Mesothelial cell of epicardium (in vitro differentiated cells): Measurements from ENCODE around the gene ASB10. TPM values are rescaled to one million over a fixed set of nuclear protein-coding genes. Genes with fewer than 3 reads are reported as not detected.
A peak's percentile ranks its signal among the peaks of the same experiment; 100 is the strongest.

Experiments
- DNase-seq, 2 experiments: peaks; one replicate each; pipeline ENCODE4 v3.0.0; 2021; ENCODE audit warnings: low spot score in 2 of 2; ENCODE audit not compliant: unreplicated experiment in 2 of 2
- H3K27ac Mint-ChIP-seq: 2 replicates; pipeline ENCODE4 v1.8.0; 2021; ENCODE audit warnings: mixed read lengths
- H3K27me3 Mint-ChIP-seq: 2 replicates; pipeline ENCODE4 v1.8.0; 2021; ENCODE audit warnings: low read depth, mixed read lengths
- H3K36me3 Mint-ChIP-seq: 2 replicates; pipeline ENCODE4 v1.8.0; 2021; ENCODE audit warnings: mixed read lengths
- H3K4me1 Mint-ChIP-seq: 2 replicates; pipeline ENCODE4 v1.8.0; 2021; ENCODE audit warnings: mixed read lengths
- H3K4me3 Mint-ChIP-seq: 2 replicates; pipeline ENCODE4 v1.8.0; 2021; ENCODE audit warnings: mild to moderate bottlenecking, moderate library complexity, mixed read lengths
- H3K9me3 Mint-ChIP-seq: 2 replicates; pipeline ENCODE4 v1.8.0; 2021; ENCODE audit warnings: mixed read lengths
- total RNA-seq: library from RNA; stranded (reverse); gene quantifications from 3 replicates; pipeline ENCODE4 v1.2.1, GENCODE V29; 2021
- TF ChIP-seq, protein P1 (sequence below): fragments of 200-600 bp; sonication (generic); IDR thresholded peaks from one replicate; pipeline ENCODE4 v1.5.0; 2021; ENCODE audit warnings: antibody characterized with exemption; ENCODE audit not compliant: unreplicated experiment

ASB10 gene
- total RNA-seq, 1 donor from 2014 or later = not detected

GRCh38 chr7:151129117-151129959, 57.7 kb downstream of the ASB10 start:
- peaks cover 10% of the 10 kb centered on the region for H3K4me1 Mint-ChIP-seq
- no peak for DNase-seq
- peaks cover 26% of the 10 kb centered on the region for H3K36me3 Mint-ChIP-seq
- H3K4me3 Mint-ChIP-seq = no peak overlapping the region
- H3K27ac Mint-ChIP-seq = no peak overlapping the region
- no peaks in the 10 kb centered on the region for H3K9me3 Mint-ChIP-seq
- peaks cover 2% of the 10 kb centered on the region for H3K27me3 Mint-ChIP-seq
- TF ChIP-seq, protein P1, sequence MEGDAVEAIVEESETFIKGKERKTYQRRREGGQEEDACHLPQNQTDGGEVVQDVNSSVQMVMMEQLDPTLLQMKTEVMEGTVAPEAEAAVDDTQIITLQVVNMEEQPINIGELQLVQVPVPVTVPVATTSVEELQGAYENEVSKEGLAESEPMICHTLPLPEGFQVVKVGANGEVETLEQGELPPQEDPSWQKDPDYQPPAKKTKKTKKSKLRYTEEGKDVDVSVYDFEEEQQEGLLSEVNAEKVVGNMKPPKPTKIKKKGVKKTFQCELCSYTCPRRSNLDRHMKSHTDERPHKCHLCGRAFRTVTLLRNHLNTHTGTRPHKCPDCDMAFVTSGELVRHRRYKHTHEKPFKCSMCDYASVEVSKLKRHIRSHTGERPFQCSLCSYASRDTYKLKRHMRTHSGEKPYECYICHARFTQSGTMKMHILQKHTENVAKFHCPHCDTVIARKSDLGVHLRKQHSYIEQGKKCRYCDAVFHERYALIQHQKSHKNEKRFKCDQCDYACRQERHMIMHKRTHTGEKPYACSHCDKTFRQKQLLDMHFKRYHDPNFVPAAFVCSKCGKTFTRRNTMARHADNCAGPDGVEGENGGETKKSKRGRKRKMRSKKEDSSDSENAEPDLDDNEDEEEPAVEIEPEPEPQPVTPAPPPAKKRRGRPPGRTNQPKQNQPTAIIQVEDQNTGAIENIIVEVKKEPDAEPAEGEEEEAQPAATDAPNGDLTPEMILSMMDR = no peak

DNA sequence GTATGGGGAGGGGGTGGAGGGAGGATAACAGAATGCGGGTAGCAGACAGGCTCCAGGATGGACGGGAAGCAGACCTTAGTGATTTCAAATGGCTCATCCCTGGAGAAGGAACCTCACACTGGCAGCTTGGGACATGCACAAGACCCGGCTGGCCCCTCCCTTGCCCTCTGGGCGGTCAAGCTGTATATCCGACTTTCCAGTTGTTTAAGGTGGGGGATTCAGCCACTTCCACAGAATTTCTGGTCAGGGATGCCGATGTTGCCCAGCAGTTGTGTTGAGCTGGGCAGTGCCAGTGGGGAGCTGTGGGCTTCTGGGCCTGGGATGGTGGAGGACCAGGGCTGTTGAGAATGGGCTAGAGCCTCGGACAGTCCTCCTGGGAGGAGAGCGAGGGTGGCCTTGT, 58.3 kb downstream of the ASB10 start:
- no peaks in the 10 kb centered on the region for H3K9me3 Mint-ChIP-seq
- no peak overlapping the region for H3K4me3 Mint-ChIP-seq
- H3K36me3 Mint-ChIP-seq = peaks cover 32% of the 10 kb centered on the region
- peaks cover 15% of the 10 kb centered on the region for H3K4me1 Mint-ChIP-seq
- no peak for DNase-seq
- H3K27me3 Mint-ChIP-seq = peaks cover 2% of the 10 kb centered on the region
- no peak overlapping the region for H3K27ac Mint-ChIP-seq
- TF ChIP-seq, protein P1 = no peak

DNA sequence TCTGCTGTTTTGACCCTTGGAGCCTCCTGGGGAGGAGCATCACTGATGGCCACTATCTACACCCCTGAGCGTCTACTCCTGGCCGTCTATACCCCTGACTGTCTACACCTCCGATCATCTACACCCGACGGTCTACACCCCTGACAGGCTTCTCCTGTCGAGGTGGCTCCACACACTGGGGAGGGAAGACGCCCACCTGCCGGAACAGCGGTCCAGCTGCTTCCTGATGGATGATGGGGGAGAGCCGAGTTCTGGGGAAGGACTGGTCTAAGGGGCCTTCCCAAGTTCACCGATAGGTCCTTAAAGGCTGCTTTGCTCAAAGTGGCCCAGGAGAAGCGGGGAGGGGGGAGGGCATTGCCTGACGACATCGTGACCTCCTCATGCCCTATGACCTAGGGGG, 58.9 kb downstream of the ASB10 start:
- DNase-seq = no peak
- no peaks in the 10 kb centered on the region for H3K9me3 Mint-ChIP-seq
- TF ChIP-seq, protein P1 = no peak
- H3K4me1 Mint-ChIP-seq = peaks cover 17% of the 10 kb centered on the region
- H3K36me3 Mint-ChIP-seq = peaks cover 35% of the 10 kb centered on the region
- no peak overlapping the region for H3K27ac Mint-ChIP-seq
- no peak overlapping the region for H3K4me3 Mint-ChIP-seq
- H3K27me3 Mint-ChIP-seq = peaks cover 2% of the 10 kb centered on the region

GRCh38 chr7:151126491-151127137, 60.4 kb downstream of the ASB10 start:
- TF ChIP-seq, protein P1 = no peak
- Mint-ChIP-seq H3K27me3 (peaks cover 2% of the 10 kb centered on the region), H3K36me3 (peaks cover 28% of the 10 kb centered on the region), H3K9me3 (no peaks in the 10 kb centered on the region), H3K27ac (no peak overlapping the region), H3K4me3 (peak overlapping the region; percentile 30), H3K4me1 (peaks cover 17% of the 10 kb centered on the region)
- DNase-seq = no peak

DNA sequence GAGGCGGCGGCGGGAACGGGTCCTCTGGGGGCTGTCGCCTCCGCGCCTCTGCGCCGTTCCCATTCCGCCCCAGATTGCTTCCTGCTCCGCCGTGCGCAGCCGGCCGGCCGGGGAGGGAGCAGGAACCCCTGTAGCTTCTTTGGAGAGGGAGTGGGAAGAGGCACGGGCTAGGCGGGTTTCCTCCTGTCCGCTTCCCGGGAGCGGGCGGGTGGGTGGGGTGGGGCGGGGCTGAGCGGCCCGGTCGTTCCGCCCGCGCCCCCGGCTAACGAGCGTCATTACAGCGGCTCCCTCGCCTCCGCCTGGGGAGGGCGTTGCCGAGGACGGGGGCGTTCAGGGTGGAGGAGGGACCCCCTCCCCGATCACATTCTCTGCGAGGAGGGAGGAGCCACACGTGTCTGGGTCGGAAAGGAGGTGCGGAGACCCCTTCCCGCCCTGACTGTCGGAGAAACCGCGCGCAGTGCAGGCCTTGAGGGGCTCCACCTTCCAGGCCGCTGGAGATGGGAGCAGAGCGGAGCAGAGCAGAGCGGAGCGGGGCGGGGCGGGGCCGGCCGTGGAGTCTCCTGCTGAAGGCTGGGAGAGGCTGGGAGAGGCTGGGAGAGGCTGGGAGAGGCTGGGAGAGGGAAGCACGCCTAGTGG, 61.1 kb downstream of the ASB10 start:
- Mint-ChIP-seq H3K4me1 (peaks cover 17% of the 10 kb centered on the region), H3K36me3 (peaks cover 30% of the 10 kb centered on the region), H3K9me3 (no peaks in the 10 kb centered on the region), H3K4me3 (peak overlapping the region; percentile 61), H3K27ac (peak overlapping the region; percentile 43), H3K27me3 (peaks cover 2% of the 10 kb centered on the region)
- TF ChIP-seq, protein P1 = no peak
- no peak for DNase-seq

Other genes with a start within 250 kb of the ASB10 start
- gene KCNH2, start 208.9 kb downstream of the ASB10 start, total RNA-seq = 11.2 to 12.3 TPM (median 11.7 TPM) in 3 replicates
- gene NOS3, start 196.2 kb downstream of the ASB10 start, total RNA-seq = 6.0 to 7.8 TPM (median 6.6 TPM) in 3 replicates
- gene ATG9B, start 162.8 kb downstream of the ASB10 start, total RNA-seq = 10.6 to 14.0 TPM (median 11.8 TPM) in 3 replicates
- gene ABCB8, start 158.8 kb downstream of the ASB10 start, total RNA-seq = 39.8 to 48.0 TPM (median 40.7 TPM) in 3 replicates
- gene ASIC3, start 138.7 kb downstream of the ASB10 start, total RNA-seq = 6.1 to 7.9 TPM (median 7.2 TPM) in 3 replicates
- gene CDK5, start 129.4 kb downstream of the ASB10 start, total RNA-seq = 17.0 to 17.5 TPM (median 17.4 TPM) in 3 replicates
- gene SLC4A2, start 127.7 kb downstream of the ASB10 start, total RNA-seq = 236 to 249 TPM (median 243 TPM) in 3 replicates
- gene FASTK, start 106.4 kb downstream of the ASB10 start, total RNA-seq = 86.8 to 97.6 TPM (median 92.5 TPM) in 3 replicates
- 34.7 to 38.4 TPM (median 36.5 TPM) in 3 replicates for gene TMUB1, start 103.8 kb downstream of the ASB10 start, total RNA-seq
- gene AGAP3, start 100.8 kb downstream of the ASB10 start, total RNA-seq = 134 to 146 TPM (median 141 TPM) in 3 replicates
- 0.20 TPM in 1 of 3 replicates, not detected in the others for gene GBX1, start 19.6 kb downstream of the ASB10 start, total RNA-seq
- gene H2BK1, start 23.2 kb upstream of the ASB10 start, total RNA-seq = not detected in 3 replicates
- 44.9 to 46.2 TPM (median 45.6 TPM) in 3 replicates for gene ABCF2, start 40.0 kb upstream of the ASB10 start, total RNA-seq
- 55.1 to 56.5 TPM (median 56.2 TPM) in 3 replicates for gene CHPF2, start 45.2 kb upstream of the ASB10 start, total RNA-seq
- 114 to 119 TPM (median 116 TPM) in 3 replicates for gene SMARCD3, start 61.4 kb upstream of the ASB10 start, total RNA-seq
- gene NUB1, start 154.6 kb upstream of the ASB10 start, total RNA-seq = 47.7 to 52.4 TPM (median 52.3 TPM) in 3 replicates
- gene WDR86, start 222.8 kb upstream of the ASB10 start, total RNA-seq = 259 to 274 TPM (median 266 TPM) in 3 replicates